Smooth muscle cell (in vitro differentiated cells): ENCODE results near the gene PIK3C2B. TPM values are rescaled to one million over a fixed set of nuclear protein-coding genes. Genes with fewer than 3 reads are reported as not detected.

ENCODE experiments used
- DNase-seq: peaks from one replicate; lab custom pipeline; 2025; ENCODE audit not compliant: unreplicated experiment; lab: John Stamatoyannopoulos, UW
- H2AFZ ChIP-seq: fragments of 200-600 bp; sonication (generic); 2 replicates; pipeline ENCODE4 v1.6.0; 2016; ENCODE audit warnings: antibody characterized with exemption, low read depth, mild to moderate bottlenecking
- H3F3A ChIP-seq: fragments of 200-600 bp; sonication (generic); 2 replicates; pipeline ENCODE4 v1.6.0; 2017; ENCODE audit warnings: antibody characterized with exemption, low read depth
- H3K27ac ChIP-seq: fragments of 200-600 bp; sonication (generic); 2 replicates; pipeline ENCODE4 v1.5.1; 2016; ENCODE audit warnings: low read depth, mild to moderate bottlenecking
- H3K27me3 ChIP-seq: fragments of 200-600 bp; sonication (generic); 2 replicates; pipeline ENCODE4 v1.6.1; 2016; ENCODE audit warnings: low read depth, mild to moderate bottlenecking
- H3K36me3 ChIP-seq: fragments of 200-600 bp; sonication (generic); 2 replicates; pipeline ENCODE4 v1.5.1; 2016; ENCODE audit warnings: low read depth
- H3K4me1 ChIP-seq: fragments of 200-600 bp; sonication (generic); 2 replicates; pipeline ENCODE4 v1.5.1; 2016; ENCODE audit warnings: low read depth
- H3K4me2 ChIP-seq: fragments of 200-600 bp; sonication (generic); 2 replicates; pipeline ENCODE4 v1.6.0; 2016; ENCODE audit warnings: mild to moderate bottlenecking
- H3K4me3 ChIP-seq: fragments of 200-600 bp; sonication (generic); 2 replicates; pipeline ENCODE4 v1.5.1; 2016; ENCODE audit warnings: mild to moderate bottlenecking
- H3K79me2 ChIP-seq: fragments of 200-600 bp; sonication (generic); 2 replicates; pipeline ENCODE4 v1.6.0; 2016; ENCODE audit warnings: low read depth, mild to moderate bottlenecking
- H3K9ac ChIP-seq: fragments of 200-600 bp; sonication (generic); 2 replicates; pipeline ENCODE4 v1.6.0; 2016; ENCODE audit warnings: low read depth
- H3K9me3 ChIP-seq: fragments of 200-600 bp; sonication (generic); replicated peaks from 2 replicates; pipeline ENCODE4 v1.5.1; 2016; ENCODE audit warnings: low read depth
- H4K20me1 ChIP-seq: fragments of 200-600 bp; sonication (generic); 2 replicates; pipeline ENCODE4 v1.6.0; 2016; ENCODE audit warnings: low read depth
- WGBS: methylation state at CpG from one replicate; pipeline ENCODE4 v1.1.7; 2016; ENCODE audit warnings: low lambda C conversion rate; 5-methylcytosine and 5-hydroxymethylcytosine counted together
- polyA plus RNA-seq: library from polyadenylated mRNA; unstranded; fragments of >200 nt; fragmentation: Nextera tagmentation; extraction: Ambion mirVana; gene quantifications from 2 replicates; pipeline ENCODE4 v1.2.1, GENCODE V29; 2016
- total RNA-seq: library from RNA; depleted of rRNA; stranded (reverse); fragments of >200 nt; gene quantifications from 2 replicates; pipeline ENCODE4 v1.2.3, GENCODE V29; 2014
- TF ChIP-seq, protein P1 (sequence below): fragments of 200-600 bp; sonication (generic); IDR thresholded peaks from 2 replicates; pipeline ENCODE4 v1.5.1; 2017; ENCODE audit warnings: borderline replicate concordance, mild to moderate bottlenecking, antibody characterized with exemption; ENCODE audit not compliant: insufficient read depth, poor library complexity, severe bottlenecking

PIK3C2B gene
- total and polyA plus RNA-seq, 2 experiments from 2014 or later, result 3.0 to 9.5 TPM

DNA sequence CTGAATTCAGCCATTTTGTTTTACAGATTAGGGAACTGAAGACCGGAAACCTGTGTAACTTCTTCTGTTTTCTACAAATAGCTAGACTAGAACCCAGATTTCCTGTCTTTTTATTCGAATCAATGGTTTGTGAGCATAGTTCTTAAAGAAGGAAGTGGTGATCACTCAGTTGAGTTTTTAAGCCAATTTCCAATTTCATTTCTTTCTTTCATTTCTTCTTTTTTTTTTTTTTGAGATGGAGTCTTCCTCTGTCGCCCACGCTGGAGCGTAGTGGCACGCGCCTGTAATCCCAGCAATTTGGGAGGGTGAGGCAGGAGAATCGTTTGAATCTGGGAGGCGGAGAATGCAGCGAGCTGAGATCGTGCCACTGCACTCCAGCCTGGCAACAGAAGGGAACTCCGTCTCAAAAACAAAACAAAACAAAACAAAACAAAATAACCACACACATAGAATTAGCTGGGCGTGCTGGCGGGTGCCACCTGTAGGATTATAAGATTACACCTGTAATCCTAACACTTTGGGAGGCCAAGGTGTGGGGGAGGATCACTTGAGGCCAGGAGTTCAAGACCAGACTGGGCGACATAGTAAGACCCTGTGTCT is 18.6 kb upstream of the PIK3C2B start:
- WGBS, result 91% methylated on average over 15 of the region's 15 CpGs
- DNase-seq, result no peak

DNA sequence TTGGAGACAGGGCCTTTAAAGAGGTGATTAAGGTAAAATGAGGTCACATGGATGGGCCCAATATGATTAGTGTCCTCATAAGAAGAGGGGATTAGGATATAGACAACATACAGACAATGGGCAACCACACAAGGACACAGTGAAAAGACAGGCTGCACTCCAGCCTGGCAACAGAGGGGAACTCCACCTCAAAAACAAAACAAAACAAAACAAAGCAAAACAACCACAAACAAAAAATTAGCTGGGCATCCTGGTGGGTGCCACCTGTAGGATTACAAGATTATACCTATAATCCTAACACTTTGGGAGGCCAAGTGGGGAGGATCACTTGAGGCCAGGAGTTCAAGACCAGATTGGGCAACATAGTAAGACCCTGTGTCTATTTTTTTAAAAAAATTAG is 16.8 kb upstream of the PIK3C2B start:
- Histone ChIP-seq H3K4me1 (no peaks in the 10 kb centered on the region), H2AFZ (no peak overlapping the region), H3K27me3 (no peaks in the 10 kb centered on the region), H3K4me3 (no peak overlapping the region), H3K79me2 (no peaks in the 10 kb centered on the region), H4K20me1 (no peaks in the 10 kb centered on the region), H3K4me2 (no peak overlapping the region), H3F3A (peaks cover 4% of the 10 kb centered on the region), H3K36me3 (no peaks in the 10 kb centered on the region), H3K9me3 (no peaks in the 10 kb centered on the region), H3K27ac (no peak overlapping the region), H3K9ac (no peak overlapping the region)
- DNase-seq, result no peak
- TF ChIP-seq, protein P1, sequence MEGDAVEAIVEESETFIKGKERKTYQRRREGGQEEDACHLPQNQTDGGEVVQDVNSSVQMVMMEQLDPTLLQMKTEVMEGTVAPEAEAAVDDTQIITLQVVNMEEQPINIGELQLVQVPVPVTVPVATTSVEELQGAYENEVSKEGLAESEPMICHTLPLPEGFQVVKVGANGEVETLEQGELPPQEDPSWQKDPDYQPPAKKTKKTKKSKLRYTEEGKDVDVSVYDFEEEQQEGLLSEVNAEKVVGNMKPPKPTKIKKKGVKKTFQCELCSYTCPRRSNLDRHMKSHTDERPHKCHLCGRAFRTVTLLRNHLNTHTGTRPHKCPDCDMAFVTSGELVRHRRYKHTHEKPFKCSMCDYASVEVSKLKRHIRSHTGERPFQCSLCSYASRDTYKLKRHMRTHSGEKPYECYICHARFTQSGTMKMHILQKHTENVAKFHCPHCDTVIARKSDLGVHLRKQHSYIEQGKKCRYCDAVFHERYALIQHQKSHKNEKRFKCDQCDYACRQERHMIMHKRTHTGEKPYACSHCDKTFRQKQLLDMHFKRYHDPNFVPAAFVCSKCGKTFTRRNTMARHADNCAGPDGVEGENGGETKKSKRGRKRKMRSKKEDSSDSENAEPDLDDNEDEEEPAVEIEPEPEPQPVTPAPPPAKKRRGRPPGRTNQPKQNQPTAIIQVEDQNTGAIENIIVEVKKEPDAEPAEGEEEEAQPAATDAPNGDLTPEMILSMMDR, result no peak

More for the DNA sequence above, 18.6 kb upstream of the PIK3C2B start:
- Histone ChIP-seq H2AFZ (no peak overlapping the region), H3K4me2 (no peak overlapping the region), H3K27ac (no peak overlapping the region), H3K9ac (no peak overlapping the region), H3F3A (no peaks in the 10 kb centered on the region), H3K4me3 (no peak overlapping the region), H3K9me3 (no peaks in the 10 kb centered on the region), H3K79me2 (peaks cover 17% of the 10 kb centered on the region), H3K4me1 (peaks cover 5% of the 10 kb centered on the region), H3K36me3 (no peaks in the 10 kb centered on the region), H4K20me1 (no peaks in the 10 kb centered on the region), H3K27me3 (no peaks in the 10 kb centered on the region)
- TF ChIP-seq, protein P1, result no peak

DNA sequence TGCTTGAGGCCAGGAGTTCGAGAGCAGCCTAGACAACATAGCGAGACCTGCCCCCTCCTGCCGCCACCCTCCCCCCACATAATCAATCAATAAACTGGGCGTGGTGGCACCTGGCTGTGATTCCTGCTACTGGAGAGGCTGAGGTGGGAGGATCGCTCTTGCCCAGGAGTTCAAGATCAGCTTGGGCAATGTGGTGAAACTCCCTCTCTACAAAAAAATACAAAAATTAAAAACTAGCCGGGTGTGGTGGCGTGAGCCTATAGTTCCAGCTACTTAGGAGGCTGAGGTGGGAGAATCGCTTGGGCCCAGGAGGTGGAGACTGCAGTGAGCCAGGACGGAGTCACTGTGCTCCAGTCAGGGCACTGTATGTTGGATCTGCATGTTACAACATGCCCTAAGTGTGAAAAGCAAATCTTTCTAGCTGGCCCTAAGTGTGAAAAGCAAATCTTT is 14.6 kb upstream of the PIK3C2B start:
- peaks cover 4% of the 10 kb centered on the region for H3F3A ChIP-seq
- no peaks in the 10 kb centered on the region for H3K9me3 ChIP-seq
- no peak overlapping the region for H3K9ac ChIP-seq
- no peaks in the 10 kb centered on the region for H4K20me1 ChIP-seq
- no peak overlapping the region for H2AFZ ChIP-seq
- H3K4me3 ChIP-seq, result no peak overlapping the region
- H3K4me2 ChIP-seq, result no peak overlapping the region
- H3K79me2 ChIP-seq, result no peaks in the 10 kb centered on the region
- H3K27me3 ChIP-seq, result no peaks in the 10 kb centered on the region
- no peak for DNase-seq
- H3K27ac ChIP-seq, result no peak overlapping the region
- TF ChIP-seq, protein P1, result no peak
- WGBS, result 90% methylated on average over 9 of the region's 9 CpGs
- H3K36me3 ChIP-seq, result no peaks in the 10 kb centered on the region
- H3K4me1 ChIP-seq, result no peaks in the 10 kb centered on the region
